ENCODE measurements around the gene AOAH.

- TF ChIP-seq CTCF (IDR thresholded peaks at IDR 0.05) (no peak), POLR2A (IDR thresholded peaks at IDR 0.05) (no peak)
Observed at GRCh38 chr7:36535866-36536664, 188.2 kb downstream of the AOAH start.

Data from esophagus squamous epithelium (tissue), 4 donors.